Trophoblast cell (in vitro differentiated cells and primary cell): ENCODE measurements around the gene SH3YL1.

Experiments
- DNase-seq, 2 donors: peaks; one replicate each; pipeline ENCODE4 v3.0.0-alpha.2; 2016
- H2AFZ ChIP-seq: 2 replicates; pipeline ENCODE4 v1.6.1; 2013; ENCODE audit warnings: low read length, moderate library complexity, mild to moderate bottlenecking; ENCODE audit not compliant: insufficient read depth, poor library complexity
- H2AK5ac ChIP-seq: 2 replicates; pipeline ENCODE4 v1.6.1; 2013; ENCODE audit warnings: mild to moderate bottlenecking, low read length
- H2BK120ac ChIP-seq: 2 replicates; pipeline ENCODE4 v1.6.1; 2013; ENCODE audit warnings: low read length, mild to moderate bottlenecking, moderate library complexity; ENCODE audit not compliant: insufficient read depth, poor library complexity
- H2BK12ac ChIP-seq: 2 replicates; pipeline ENCODE4 v1.6.1; 2013; ENCODE audit warnings: mild to moderate bottlenecking, low read length, moderate library complexity
- H2BK5ac ChIP-seq: 2 replicates; pipeline ENCODE4 v1.6.1; 2013; ENCODE audit warnings: low read length, low read depth, moderate library complexity, mild to moderate bottlenecking; ENCODE audit not compliant: poor library complexity
- H3K14ac ChIP-seq: 2 replicates; pipeline ENCODE4 v1.6.1; 2013; ENCODE audit warnings: mild to moderate bottlenecking, low read length
- H3K18ac ChIP-seq: 2 replicates; pipeline ENCODE4 v1.6.1; 2013; ENCODE audit warnings: mild to moderate bottlenecking, low read length
- H3K23ac ChIP-seq: 2 replicates; pipeline ENCODE4 v1.6.1; 2013; ENCODE audit warnings: low read length
- H3K27ac ChIP-seq: 2 replicates; pipeline ENCODE4 v1.5.1; 2013; ENCODE audit warnings: low read depth, mild to moderate bottlenecking, inconsistent platforms, low read length, moderate library complexity
- H3K27me3 ChIP-seq: 2 replicates; pipeline ENCODE4 v1.6.1; 2013; ENCODE audit warnings: inconsistent platforms, mild to moderate bottlenecking, low read length, moderate library complexity; ENCODE audit not compliant: insufficient read depth
- H3K36me3 ChIP-seq, 2 experiments: 1 replicate in 1 of 2; 2 replicates in 1 of 2; pipeline ENCODE4 v1.6.1; 2013; ENCODE audit warnings: low read length in 2 of 2, mild to moderate bottlenecking in 2 of 2, moderate library complexity in 1 of 2; ENCODE audit not compliant: insufficient read depth in 2 of 2, control insufficient read depth in 1 of 2
- H3K4ac ChIP-seq: 2 replicates; pipeline ENCODE4 v1.6.1; 2013; ENCODE audit warnings: low read depth, mild to moderate bottlenecking, low read length, moderate library complexity
- H3K4me1 ChIP-seq, 2 experiments: 1 replicate in 1 of 2; 2 replicates in 1 of 2; pipeline ENCODE4 v1.6.1; 2013; ENCODE audit warnings: low read length in 2 of 2, mild to moderate bottlenecking in 2 of 2, moderate library complexity in 1 of 2; ENCODE audit not compliant: insufficient read depth in 2 of 2, control insufficient read depth in 1 of 2
- H3K4me2 ChIP-seq: 2 replicates; pipeline ENCODE4 v1.6.1; 2013; ENCODE audit warnings: inconsistent platforms, mild to moderate bottlenecking, low read length, moderate library complexity
- H3K4me3 ChIP-seq: 2 replicates; pipeline ENCODE4 v1.5.1; 2013; ENCODE audit warnings: mild to moderate bottlenecking, low read depth, low read length, inconsistent platforms
- H3K79me1 ChIP-seq: one replicate; pipeline ENCODE4 v1.6.1; 2013; ENCODE audit warnings: low read length
- H3K79me2 ChIP-seq: 2 replicates; pipeline ENCODE4 v1.6.1; 2013; ENCODE audit warnings: low read length, mild to moderate bottlenecking; ENCODE audit not compliant: control insufficient read depth, insufficient read depth, poor library complexity
- H3K9ac ChIP-seq: 2 replicates; pipeline ENCODE4 v1.6.1; 2013; ENCODE audit warnings: mild to moderate bottlenecking, low read length
- H3K9me3 ChIP-seq: 2 replicates; pipeline ENCODE4 v1.6.1; 2013; ENCODE audit warnings: low read depth, mild to moderate bottlenecking, control low read depth, inconsistent platforms, low read length; ENCODE audit not compliant: insufficient read depth
- H4K12ac ChIP-seq: 2 replicates; pipeline ENCODE4 v1.6.1; 2013; ENCODE audit warnings: low read depth, mild to moderate bottlenecking, low read length, moderate library complexity
- H4K8ac ChIP-seq: 2 replicates; pipeline ENCODE4 v1.6.1; 2013; ENCODE audit warnings: low read depth, mild to moderate bottlenecking, low read length, moderate library complexity
- H4K91ac ChIP-seq: one replicate; pipeline ENCODE4 v1.6.1; 2013; ENCODE audit warnings: low read depth, mild to moderate bottlenecking, low read length, moderate library complexity
- WGBS: extraction: QIAGEN DNeasy Blood & Tissue Kit; methylation state at CpG from one replicate; pipeline ENCODE4 v1.1.7; 2013; ENCODE audit warnings: missing lambda C conversion rate; ENCODE audit not compliant: insufficient read length, insufficient coverage; ENCODE audit errors: extremely low coverage; 5-methylcytosine and 5-hydroxymethylcytosine counted together

SH3YL1 gene

GRCh38 chr2:283996-284794 is 20.4 kb upstream of the SH3YL1 start:
- H3K36me3 ChIP-seq = peaks cover 16 to 22% of the 10 kb centered on the region in 2 experiments
- H3K23ac ChIP-seq = no peak overlapping the region
- no peak overlapping the region for H3K27ac ChIP-seq
- no peak overlapping the region for H4K91ac ChIP-seq
- H4K12ac ChIP-seq = no peak overlapping the region
- DNase-seq = no peak
- H3K4me3 ChIP-seq = no peak overlapping the region
- no peaks in the 10 kb centered on the region for H3K79me2 ChIP-seq
- no CpG with 5 or more reads among the region's 4 CpGs for WGBS
- no peak overlapping the region for H2AK5ac ChIP-seq
- H3K4ac ChIP-seq = no peak overlapping the region
- H3K9ac ChIP-seq = no peak overlapping the region
- no peak overlapping the region for H3K14ac ChIP-seq
- H3K4me1 ChIP-seq = peaks cover 6% of the 10 kb centered on the region in 2 experiments
- peaks cover 2% of the 10 kb centered on the region for H3K9me3 ChIP-seq
- no peak overlapping the region for H2BK120ac ChIP-seq
- no peaks in the 10 kb centered on the region for H3K79me1 ChIP-seq
- no peak overlapping the region for H2BK12ac ChIP-seq
- H3K18ac ChIP-seq = no peak overlapping the region
- no peak overlapping the region for H4K8ac ChIP-seq
- no peak overlapping the region for H3K4me2 ChIP-seq
- no peak overlapping the region for H2BK5ac ChIP-seq
- H2AFZ ChIP-seq = no peak overlapping the region
- peaks cover 20% of the 10 kb centered on the region for H3K27me3 ChIP-seq

- WGBS = no CpG with 5 or more reads among the region's 12 CpGs
- H3K27me3 ChIP-seq = peaks cover 8% of the 10 kb centered on the region
- H2AK5ac ChIP-seq = no peak overlapping the region
- H3K4me3 ChIP-seq = no peak overlapping the region
- H3K14ac ChIP-seq = no peak overlapping the region
- no peak overlapping the region for H2BK120ac ChIP-seq
- no peak overlapping the region for H2BK5ac ChIP-seq
- H4K91ac ChIP-seq = no peak overlapping the region
- no peaks in the 10 kb centered on the region for H3K79me2 ChIP-seq
- H3K79me1 ChIP-seq = no peaks in the 10 kb centered on the region
- H2AFZ ChIP-seq = no peak overlapping the region
- no peak overlapping the region for H3K9ac ChIP-seq
- no peak overlapping the region for H4K12ac ChIP-seq
- H3K23ac ChIP-seq = no peak overlapping the region
- no peak overlapping the region for H3K4me2 ChIP-seq
- no peaks in the 10 kb centered on the region for H3K4me1 ChIP-seq
- DNase-seq = no peak
- H3K18ac ChIP-seq = no peak overlapping the region
- no peak overlapping the region for H4K8ac ChIP-seq
- H3K36me3 ChIP-seq = peaks cover 19 to 27% of the 10 kb centered on the region in 2 experiments
- peaks cover 2% of the 10 kb centered on the region for H3K9me3 ChIP-seq
- no peak overlapping the region for H2BK12ac ChIP-seq
- H3K4ac ChIP-seq = no peak overlapping the region
- no peak overlapping the region for H3K27ac ChIP-seq
Measured at GRCh38 chr2:282371-283263, 18.8 kb upstream of the SH3YL1 start.

GRCh38 chr2:281381-281780 is 17.5 kb upstream of the SH3YL1 start:
- H4K12ac ChIP-seq = no peak overlapping the region
- H3K14ac ChIP-seq = no peak overlapping the region
- no peak overlapping the region for H3K4me2 ChIP-seq
- no peak overlapping the region for H3K4me3 ChIP-seq
- H2BK120ac ChIP-seq = no peak overlapping the region
- no peak overlapping the region for H3K18ac ChIP-seq
- no peak overlapping the region for H2BK5ac ChIP-seq
- H3K79me1 ChIP-seq = no peaks in the 10 kb centered on the region
- H3K9ac ChIP-seq = no peak overlapping the region
- peaks cover 23 to 34% of the 10 kb centered on the region in 2 experiments for H3K36me3 ChIP-seq
- no peak overlapping the region for H3K4ac ChIP-seq
- no peak overlapping the region for H2AFZ ChIP-seq
- DNase-seq = no peak
- H3K9me3 ChIP-seq = peaks cover 2% of the 10 kb centered on the region
- H4K8ac ChIP-seq = no peak overlapping the region
- no peaks in the 10 kb centered on the region for H3K27me3 ChIP-seq
- WGBS = no CpG with 5 or more reads among the region's 9 CpGs
- H3K4me1 ChIP-seq = no peaks in the 10 kb centered on the region
- H2AK5ac ChIP-seq = no peak overlapping the region
- no peak overlapping the region for H3K27ac ChIP-seq
- H2BK12ac ChIP-seq = no peak overlapping the region
- no peaks in the 10 kb centered on the region for H3K79me2 ChIP-seq
- H3K23ac ChIP-seq = no peak overlapping the region
- H4K91ac ChIP-seq = no peak overlapping the region

DNA sequence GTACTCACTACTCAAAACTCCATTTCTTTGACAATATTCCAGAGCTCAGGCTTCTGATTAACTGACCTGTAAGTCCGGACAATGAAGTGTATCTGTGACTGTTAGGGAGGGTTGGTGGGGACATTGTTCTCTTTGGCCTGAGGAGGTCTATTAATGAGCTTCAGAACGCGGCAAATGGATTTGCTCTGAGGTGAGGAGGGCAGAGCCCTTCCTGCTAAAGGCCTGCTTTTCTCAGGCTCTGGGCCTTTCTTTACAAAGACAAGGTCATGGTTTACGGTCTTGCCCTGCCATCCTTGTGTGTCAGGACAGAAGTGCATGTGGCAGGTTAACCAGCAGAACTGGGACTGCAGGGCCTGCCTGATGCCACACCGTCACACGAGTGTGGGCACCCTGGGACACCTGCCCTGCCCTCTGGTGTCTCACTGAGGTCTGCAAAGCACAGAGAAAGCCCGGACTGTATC is 16.8 kb upstream of the SH3YL1 start:
- Histone ChIP-seq H2BK12ac (no peak overlapping the region), H3K79me2 (no peaks in the 10 kb centered on the region), H3K4me2 (no peak overlapping the region), H4K91ac (no peak overlapping the region), H3K27ac (no peak overlapping the region), H2AK5ac (no peak overlapping the region), H3K14ac (no peak overlapping the region), H3K36me3 (peaks cover 23 to 40% of the 10 kb centered on the region in 2 experiments), H3K4ac (no peak overlapping the region), H2BK120ac (no peak overlapping the region), H4K12ac (no peak overlapping the region), H3K18ac (no peak overlapping the region), H3K4me3 (no peak overlapping the region), H3K79me1 (no peaks in the 10 kb centered on the region), H2AFZ (no peak overlapping the region), H3K4me1 (no peaks in the 10 kb centered on the region), H3K27me3 (no peaks in the 10 kb centered on the region), H3K9me3 (peaks cover 2% of the 10 kb centered on the region), H2BK5ac (no peak overlapping the region), H3K23ac (no peak overlapping the region), H3K9ac (no peak overlapping the region), H4K8ac (no peak overlapping the region)
- DNase-seq = no peak
- WGBS = no CpG with 5 or more reads among the region's 7 CpGs
